ENCODE data around the gene CPLANE2.
"Not testable (repeated sequence)": the region's sequence is repeated elsewhere in the genome, so short reads cannot be mapped to it uniquely, and the experiment has no call there.

The CPLANE2 gene

DNA sequence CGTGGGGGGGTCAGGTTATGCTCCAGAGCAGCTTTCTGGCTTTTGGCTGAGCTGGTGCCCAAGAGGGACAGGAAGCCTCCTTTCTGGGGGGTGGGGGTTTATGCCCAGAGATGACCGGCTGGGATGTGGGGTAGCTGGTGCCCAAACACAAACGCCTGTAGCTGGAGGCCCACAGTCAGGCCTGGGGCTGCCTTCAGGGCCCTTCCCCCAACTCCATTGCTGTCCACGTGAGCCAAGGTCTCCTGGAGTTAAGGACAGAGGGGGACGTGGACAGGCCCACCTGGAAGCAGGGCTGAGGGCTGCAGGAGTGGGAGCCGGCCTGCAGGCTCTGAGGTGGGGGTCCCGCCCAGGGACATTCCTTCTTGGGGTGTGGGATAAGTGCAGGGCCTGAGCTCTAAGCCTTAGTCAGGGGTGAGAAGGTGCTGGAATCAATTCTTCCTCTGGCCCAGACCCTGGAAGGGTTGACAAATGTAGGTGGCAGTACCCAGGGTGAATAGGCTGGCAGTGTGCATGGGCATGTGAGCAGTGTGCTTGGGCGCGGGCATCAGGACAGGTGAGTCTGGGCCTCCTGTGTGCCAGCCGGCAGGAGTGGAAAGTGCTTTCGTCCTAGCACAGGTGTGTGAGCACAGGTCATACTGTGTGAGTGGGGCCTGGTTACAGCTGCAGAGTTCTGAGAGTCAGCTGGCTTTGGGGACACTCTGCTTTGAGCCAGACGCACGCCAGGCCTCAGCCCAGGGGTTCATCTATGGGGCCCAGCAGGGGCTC lies 6.8 kb downstream of the CPLANE2 start:
- no peak for DNase-seq

- no peak for DNase-seq
Measured at GRCh38 chr1:16226490-16227179, 10.3 kb downstream of the CPLANE2 start.

- DNase-seq = no peak
Measured at GRCh38 chr1:16226129-16226489, 10.9 kb downstream of the CPLANE2 start.

GRCh38 chr1:16224472-16224871 lies 12.5 kb downstream of the CPLANE2 start:
- DNase-seq = no peak

DNA sequence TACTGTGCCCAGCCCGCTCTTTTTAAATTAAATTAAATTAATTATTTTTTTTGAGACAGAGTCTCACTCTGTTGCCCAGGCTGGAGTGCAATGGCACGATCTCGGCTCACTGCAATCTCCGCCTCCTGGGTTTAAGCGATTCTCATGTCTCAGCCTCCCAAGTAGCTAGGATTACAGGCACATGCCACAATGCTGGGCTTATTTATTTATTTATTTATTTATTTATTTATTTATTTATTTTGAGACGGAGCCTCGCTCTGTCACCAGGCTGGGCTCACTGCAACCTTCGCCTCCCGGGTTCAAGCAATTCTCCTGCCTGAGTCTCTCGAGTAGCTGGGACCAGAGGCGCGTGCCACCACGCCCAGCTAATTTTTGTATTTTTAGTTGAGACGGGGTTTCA lies 14.3 kb downstream of the CPLANE2 start:
- DNase-seq = not testable (repeated sequence)

DNA sequence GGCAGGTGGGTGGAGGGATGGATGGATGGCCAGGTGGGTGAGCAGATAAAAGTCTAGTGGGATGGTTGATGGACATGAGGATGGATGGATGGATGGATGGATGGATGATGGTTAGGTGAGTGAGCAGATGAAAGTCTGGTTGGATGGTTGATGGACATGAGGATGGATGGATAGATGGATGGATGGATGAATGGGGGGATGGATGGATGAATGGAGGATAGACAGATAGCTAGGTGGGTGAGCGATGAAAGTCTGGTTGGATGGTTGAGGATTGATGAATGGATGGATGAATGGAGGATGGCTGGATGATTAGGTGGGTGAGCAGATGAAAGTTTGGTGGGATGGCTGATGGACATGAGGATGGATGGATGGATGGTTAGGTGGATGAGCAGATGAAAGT lies 15.5 kb downstream of the CPLANE2 start:
- no peak for DNase-seq

- DNase-seq = no peak
Measured at GRCh38 chr1:16219968-16220500, 16.9 kb downstream of the CPLANE2 start.

DNA sequence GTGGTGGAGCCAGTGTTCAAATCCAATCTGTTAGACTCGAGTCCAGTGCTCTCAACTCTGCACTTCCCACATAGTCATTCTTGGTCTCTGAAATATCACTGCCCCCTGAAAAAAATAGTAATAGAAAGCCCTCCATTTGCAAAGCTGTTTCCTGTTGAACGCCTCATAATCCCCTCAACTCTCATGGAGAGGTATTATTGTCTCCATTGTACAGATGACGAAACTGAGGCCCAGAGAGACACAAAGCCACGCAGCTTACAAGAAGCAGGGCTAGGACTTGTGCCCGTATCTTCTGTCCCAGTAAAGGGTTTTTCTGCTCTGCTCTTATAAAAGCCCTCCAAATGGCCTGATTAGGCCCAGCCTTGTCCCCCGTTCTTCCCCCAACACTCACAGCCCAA lies 18.3 kb downstream of the CPLANE2 start:
- DNase-seq = no peak

- no peak for DNase-seq
Measured at GRCh38 chr1:16218014-16218673, 18.8 kb downstream of the CPLANE2 start.

- DNase-seq = peak; percentile 95
Measured at GRCh38 chr1:16217061-16217785, 19.8 kb downstream of the CPLANE2 start.

DNA sequence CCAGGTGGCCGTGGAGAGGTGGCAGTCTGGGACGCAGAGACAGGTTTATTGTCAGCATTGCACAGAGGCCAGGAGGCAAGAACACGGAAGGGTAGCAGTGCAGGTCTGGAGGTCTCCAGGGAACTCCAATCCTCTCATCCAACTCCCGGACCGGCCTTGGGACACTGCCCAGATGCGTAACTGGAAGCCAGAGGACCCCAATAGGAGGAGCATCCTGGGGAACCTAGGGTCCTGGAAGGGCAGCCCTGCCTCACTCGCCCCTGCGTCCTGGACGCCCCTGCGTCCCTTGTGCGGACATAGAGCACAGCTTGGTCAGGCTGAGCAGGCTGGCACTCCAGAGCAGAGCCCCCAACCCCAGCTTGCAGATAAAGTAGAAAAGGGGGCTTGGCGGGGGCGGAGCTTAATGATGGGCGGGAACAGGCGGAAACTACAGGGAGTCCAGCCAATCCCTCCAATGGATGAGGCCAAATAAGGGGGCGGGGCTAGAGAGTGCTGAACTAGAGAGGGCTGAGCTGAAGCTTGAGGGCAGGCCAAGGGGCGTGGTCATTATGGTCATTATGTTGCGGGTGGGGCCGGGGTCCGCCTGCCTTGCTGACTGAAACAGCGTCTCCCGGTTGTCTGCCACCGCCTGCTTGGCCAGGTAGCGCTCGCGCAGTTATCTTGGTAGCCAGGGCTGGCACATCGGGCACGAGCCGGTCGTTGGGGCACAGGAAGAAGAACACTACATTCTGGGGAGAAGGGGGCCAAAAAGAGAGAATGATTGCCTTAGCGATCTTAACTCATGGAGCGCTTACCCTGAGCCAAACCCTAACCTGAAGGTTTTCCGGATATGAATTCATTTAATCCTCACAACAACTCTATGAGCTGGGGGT lies 20.9 kb downstream of the CPLANE2 start:
- peak; percentile 75 for DNase-seq

- not testable (repeated sequence) for DNase-seq
Measured at GRCh38 chr1:16215240-16215639, 21.7 kb downstream of the CPLANE2 start.

DNA sequence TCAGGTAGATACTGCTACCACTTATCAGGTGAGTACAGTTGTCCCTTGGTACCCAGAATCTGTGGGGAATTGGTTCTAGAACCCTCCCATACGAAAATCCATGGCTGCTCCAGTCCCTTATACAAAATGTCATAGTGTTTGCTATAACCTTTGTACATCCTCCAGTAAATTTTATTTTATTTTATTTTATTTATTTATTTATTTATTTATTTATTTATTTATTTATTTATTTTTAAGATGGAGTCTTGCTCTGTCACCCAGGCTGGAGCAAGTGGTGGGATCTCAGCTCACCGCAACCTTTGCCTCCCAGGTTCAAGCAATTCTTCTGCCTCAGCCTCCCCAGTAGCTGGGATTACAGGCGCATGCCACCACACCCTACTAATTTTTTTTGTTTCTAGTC lies 23.4 kb downstream of the CPLANE2 start:
- DNase-seq = not testable (repeated sequence)

DNA sequence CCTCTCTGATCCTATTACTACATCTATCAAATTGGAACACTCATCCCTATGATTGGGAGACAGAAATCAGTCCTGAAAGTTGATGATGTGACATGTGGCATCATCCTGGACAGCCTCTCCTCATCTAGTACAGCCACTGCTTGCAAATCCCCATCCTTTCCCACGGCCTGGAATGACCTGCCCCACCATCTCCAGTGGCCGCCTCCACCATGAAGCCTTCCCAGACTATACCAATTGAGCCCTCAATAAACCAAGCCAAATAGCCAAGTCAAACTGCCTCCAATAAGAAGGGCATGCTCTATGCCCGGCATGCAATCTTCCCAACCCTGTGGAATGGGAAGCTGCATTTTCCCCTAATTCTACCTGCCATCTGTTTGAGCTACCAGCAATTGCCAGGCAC lies 24.0 kb downstream of the CPLANE2 start:
- DNase-seq = no peak

- DNase-seq = no peak
Measured at GRCh38 chr1:16212251-16212961, 24.6 kb downstream of the CPLANE2 start, which contains the start of gene ARHGEF19. Gene ARHGEF19, minus strand, starts transcription at chr1:16212652. Its CDS starts 3,598 bp downstream, at chr1:16209054.

DNA sequence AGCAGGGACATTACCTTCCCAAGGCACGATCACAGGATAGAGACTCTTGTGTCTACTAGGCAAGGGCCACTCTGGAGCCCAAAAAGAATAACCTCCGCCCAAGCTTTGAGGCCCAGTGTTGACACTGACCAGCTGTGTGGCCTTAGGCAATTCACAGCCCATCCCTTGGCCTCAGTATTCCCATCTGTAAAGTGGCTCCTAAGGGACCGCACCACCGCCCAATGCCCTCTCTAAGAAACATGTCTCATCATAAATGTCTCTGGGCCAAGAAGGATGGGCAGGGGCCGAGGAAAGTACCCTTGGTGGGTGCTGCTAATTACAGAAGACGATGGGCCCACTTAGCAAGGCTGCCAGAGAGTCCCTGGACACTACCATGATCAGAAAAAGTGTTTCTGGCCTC lies 25.2 kb downstream of the CPLANE2 start:
- no peak for DNase-seq

GRCh38 chr1:16210581-16210980 lies 26.4 kb downstream of the CPLANE2 start:
- DNase-seq = no peak

- no peak for DNase-seq
Measured at GRCh38 chr1:16209847-16210407, 27.1 kb downstream of the CPLANE2 start.

DNA sequence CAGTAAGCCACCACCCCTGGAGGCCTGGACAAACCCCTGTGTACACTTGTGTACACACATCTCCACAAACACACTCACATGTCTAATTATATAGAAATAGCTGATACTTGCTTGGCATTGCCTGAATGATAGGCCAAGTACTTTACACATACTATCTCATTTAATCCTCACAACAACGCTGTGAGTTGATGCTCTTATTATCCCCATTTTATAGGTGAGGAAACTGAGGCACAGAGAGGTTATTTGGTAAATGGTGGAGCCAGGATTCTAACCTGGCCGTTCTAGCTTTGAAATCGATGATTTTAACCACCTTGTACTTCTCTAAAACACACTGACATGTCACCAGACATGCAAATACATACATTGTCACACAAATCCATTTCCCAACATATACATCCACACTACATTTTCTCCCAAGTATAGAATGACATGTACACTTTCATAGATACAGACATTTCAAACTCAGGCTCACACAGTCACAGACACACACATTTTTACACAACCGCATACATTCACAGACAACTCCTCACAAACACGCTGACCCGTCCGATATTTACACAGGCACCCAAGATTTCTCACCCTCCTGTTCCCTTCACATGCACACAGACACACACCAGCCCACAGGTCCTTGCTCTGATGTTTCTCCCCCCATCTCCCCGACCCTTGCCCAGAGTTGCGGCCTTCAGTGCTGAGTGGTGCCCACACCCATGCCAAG lies 27.7 kb downstream of the CPLANE2 start:
- no peak for DNase-seq

All from activated CD8-positive, alpha-beta memory T cell treated with anti-CD3 and anti-CD28 coated beads for 24 hours (primary cell).